Body of pancreas (tissue), 4 donors: ENCODE results near the gene FAM78A.

ENCODE experiments used
- CTCF ChIP-seq, 7 experiments: fragments of 450-650 bp in 4 of 7; fragments of 200-600 bp in 3 of 7; sonication (generic) in 3 of 7; IDR thresholded peaks; one replicate each; pipeline ENCODE4 v1.5.1; 2016 to 2019; ENCODE audit warnings: antibody characterized with exemption in 7 of 7
- POLR2A ChIP-seq, 3 donors: fragments of 450-650 bp; IDR thresholded peaks; one replicate each; pipeline ENCODE4 v1.6.1; 2016; ENCODE audit warnings: antibody characterized with exemption in 3 of 3, mild to moderate bottlenecking in 2 of 3

GRCh38 chr9:131217331-131218031 is 58.8 kb downstream of the FAM78A start:
- TF ChIP-seq CTCF (IDR thresholded peaks at IDR 0.05) = no peak
- TF ChIP-seq POLR2A (IDR thresholded peaks at IDR 0.05) = no peak
